HG03558 (cell line): ENCODE measurements around the gene NOL8.

Source experiments
- ATAC-seq: cut with Tn5 transposase; IDR thresholded peaks from one replicate; pipeline ENCODE4 v1.9.1; 2021; ENCODE audit warnings: moderate number of reproducible peaks; ENCODE audit not compliant: unreplicated experiment; ENCODE audit errors: extremely low read depth

The NOL8 gene

DNA sequence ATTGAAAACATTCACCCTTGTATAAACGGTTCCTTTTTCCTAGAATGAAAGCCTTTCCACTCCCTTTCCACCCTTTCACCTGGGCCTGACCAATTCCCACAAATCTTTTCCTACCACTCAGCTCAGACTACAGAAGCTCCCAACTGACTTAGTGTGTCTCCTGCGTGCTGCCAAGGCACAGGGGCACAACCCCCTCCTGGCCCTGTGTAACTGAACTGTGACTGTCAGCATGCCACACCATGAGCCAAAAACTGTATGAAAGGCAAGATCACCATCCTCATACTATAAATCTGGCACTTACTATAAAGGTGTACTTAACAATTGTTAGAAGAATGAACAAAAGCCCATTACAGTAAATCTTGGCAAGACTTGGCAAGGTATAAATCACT, 11.5 kb downstream of the NOL8 start:
- no peak for ATAC-seq

GRCh38 chr9:92312887-92313623, 12.1 kb downstream of the NOL8 start:
- ATAC-seq, result no peak

DNA sequence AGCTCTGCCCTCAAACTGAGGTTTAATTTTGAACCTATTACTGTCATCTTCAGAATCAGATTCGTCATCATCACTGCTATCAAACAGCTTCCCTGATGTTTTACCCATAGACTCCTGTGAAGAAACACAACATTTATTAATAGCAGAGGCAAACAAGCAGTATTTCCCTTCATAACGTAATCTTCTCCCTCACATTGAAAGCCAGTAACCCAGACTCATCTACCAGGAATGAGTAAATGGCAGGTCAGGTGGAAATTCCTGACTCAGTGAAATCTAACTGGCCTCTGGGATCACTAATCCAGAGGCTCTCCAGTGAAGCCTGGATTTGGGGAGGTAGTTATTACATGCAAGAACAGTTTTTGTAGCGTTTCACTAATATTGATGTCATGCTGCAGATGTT, 14.6 kb downstream of the NOL8 start:
- ATAC-seq, result no peak

GRCh38 chr9:92308893-92309292, 16.3 kb downstream of the NOL8 start:
- ATAC-seq, result no peak

DNA sequence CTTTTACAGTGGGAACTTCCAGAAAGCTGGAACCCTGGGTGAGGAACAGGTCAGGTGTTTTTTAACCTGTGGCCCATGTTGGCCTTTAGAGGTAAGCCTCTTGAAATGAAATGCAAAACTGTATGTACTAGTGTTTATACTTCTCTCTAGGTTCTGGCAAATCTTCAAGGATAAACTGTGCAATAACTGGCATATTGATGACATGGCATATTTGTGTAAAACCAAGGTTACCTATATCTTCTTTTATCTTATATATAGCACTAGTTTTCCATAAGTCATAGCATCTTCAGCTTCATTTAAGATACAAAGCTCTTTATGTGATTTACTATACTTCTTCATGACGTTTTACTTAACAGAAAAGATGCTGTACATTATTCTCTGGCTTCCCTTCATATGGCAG, 24.2 kb downstream of the NOL8 start:
- no peak for ATAC-seq

DNA sequence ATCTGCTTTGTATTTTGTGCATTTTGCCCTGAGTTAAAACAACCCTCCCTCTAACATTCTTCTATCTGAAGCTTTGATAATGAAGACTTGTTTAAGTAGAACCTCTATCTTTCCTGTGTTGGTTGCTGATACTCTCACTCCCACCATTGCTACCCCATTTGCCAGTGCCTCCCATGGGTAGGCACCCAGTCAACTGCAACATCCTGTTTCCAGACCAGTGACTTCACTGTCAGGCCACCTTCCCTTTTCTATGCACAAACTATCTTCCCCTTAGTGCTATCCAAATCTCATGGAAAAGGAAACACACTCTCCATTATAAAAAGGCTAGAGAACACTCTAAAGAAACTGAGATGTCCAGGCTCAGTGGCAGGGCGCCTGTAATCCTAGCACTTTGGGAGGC, 26.0 kb downstream of the NOL8 start:
- ATAC-seq, result no peak

- ATAC-seq, result no peak
Observed at GRCh38 chr9:92298036-92298435, 27.1 kb downstream of the NOL8 start.

GRCh38 chr9:92297611-92298010, 27.5 kb downstream of the NOL8 start:
- no peak for ATAC-seq

GRCh38 chr9:92295827-92296258, 29.3 kb downstream of the NOL8 start:
- no peak for ATAC-seq

DNA sequence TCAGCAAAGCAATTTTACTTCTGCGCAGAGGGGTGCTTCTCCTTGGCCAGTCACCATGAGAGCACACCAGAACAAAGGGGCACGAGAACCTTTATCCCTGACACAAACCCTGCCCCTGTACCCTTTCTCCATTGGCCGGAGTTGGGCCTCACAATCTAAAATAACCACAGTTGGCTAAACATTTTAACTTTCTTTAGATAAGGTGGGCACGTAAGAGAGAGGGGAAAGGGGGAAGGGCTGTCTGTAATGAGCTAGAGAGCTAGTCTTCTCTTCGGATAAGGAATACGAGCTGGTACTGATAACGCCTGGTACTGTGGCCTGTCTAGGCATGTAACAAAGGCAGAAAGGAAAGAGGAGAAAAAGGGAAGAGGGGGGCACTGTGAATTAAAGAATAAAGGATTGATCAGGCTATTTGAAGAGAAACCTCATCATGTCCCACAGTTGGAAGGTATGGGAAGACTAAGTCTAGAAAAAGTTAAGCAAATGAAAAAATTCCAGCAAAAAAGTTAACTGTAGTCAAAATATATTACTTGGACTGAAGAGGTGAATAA, 29.8 kb downstream of the NOL8 start:
- no peak for ATAC-seq

DNA sequence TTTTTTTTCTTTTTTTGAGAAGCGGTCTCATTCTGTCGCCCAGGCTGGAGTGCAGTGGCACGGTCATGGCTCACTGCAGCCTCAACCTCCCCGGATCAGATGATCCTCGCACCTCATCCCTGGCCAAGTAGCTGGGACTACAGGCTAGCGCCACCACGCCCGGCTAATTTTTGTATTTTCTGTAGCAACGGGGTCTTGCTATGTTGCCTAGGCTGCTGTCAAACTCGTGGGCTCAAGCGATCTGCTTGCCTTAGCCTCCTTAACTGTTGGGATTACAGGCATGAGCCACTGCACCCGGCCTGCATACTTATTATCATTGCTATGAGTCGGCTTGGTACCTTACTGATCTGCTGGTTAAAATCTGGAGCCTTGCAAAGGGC, 30.9 kb downstream of the NOL8 start:
- ATAC-seq, result no peak

DNA sequence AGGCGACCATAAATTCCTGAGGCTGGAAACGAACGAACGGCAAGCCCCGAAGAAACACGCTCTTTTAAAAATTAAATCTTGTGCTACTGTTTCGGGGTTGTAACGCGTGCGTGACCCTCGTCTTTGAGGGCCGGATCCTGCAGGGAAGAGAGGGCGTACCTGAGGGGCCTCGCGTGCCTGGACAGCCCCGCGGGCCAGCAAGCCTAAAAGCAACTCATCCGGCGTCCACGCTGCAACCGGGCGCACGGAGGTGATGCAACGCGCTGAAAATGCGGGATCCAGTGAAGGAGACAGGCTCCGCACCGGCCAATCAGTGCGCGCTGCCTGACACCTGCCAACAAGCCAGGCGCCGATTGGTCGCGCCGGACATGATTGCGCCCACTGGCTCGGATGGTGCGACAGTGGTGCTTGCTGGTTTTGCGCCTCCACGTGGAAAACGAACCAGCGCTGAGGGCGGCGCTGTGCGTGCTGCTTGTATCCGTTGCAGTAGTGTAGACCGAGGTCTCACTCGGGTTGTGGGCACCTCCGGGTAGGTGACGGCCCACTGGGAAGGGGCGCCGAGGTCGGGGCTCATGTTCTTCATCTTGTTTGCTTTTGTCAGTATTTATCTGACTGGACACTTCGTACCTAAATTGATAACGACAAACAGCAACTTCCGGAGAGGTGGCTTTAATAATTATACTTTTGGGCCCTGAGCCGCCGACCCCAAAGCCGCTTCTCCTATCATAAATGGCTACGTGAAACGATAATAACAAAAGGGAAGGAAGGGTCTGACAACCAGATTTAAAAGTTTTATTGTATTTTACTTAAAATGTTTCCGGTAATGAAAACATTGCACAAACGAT, 31.5 kb downstream of the NOL8 start, which contains the start of gene IARS1:
TSS of gene IARS1 (minus strand) at position 246 of the 845 bp plus-strand sequence. CDS start 4,278 bp downstream, outside the sequence.
- ATAC-seq, result peak; percentile 85

DNA sequence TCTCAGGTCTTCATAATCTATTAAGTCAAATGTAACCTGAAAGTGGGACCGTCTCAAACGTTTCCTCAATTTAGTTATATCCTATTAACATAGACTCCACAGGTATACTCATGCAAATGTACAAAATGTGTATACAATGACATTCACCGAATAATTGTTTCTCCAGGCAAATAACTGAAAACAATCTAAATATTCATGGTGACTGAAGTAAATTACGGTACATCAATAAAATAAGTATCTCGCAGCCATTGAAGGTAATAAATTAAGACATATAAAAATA, 32.1 kb downstream of the NOL8 start:
- ATAC-seq, result no peak

DNA sequence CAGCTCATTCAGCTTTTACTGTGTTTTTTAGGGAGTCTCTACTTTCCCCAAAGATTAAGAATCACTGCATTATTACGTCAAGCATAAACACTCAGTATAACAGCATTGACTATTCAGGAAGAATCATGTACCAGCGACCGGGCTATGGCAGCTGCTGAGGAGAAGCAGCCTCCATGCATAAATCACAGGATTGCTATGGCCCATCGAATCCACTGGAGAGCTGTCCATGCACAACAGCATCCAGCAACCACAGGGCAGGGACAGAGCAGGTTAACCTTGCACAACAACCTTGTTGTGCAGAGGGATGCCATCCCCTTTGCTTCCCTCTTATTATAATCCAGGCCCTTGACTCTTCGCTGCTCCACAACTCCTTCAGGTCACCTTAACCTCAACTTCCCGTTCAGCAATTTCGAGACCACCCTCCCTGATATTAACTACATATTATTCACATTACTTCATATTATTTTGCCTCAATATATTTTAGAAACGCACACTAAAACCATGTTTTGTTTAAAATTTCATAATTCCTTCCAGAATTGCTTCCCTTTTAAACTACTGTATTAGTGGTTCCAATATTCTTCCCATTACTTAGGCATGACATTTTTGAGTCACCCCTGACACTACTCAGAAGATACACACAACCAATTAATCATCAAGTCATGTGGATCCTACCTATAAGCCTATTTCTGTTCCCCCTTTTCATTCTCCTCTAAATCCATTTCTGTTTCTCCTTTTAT, 32.6 kb downstream of the NOL8 start:
- no peak for ATAC-seq

- no peak for ATAC-seq
Observed at GRCh38 chr9:92291577-92291976, 33.6 kb downstream of the NOL8 start.

DNA sequence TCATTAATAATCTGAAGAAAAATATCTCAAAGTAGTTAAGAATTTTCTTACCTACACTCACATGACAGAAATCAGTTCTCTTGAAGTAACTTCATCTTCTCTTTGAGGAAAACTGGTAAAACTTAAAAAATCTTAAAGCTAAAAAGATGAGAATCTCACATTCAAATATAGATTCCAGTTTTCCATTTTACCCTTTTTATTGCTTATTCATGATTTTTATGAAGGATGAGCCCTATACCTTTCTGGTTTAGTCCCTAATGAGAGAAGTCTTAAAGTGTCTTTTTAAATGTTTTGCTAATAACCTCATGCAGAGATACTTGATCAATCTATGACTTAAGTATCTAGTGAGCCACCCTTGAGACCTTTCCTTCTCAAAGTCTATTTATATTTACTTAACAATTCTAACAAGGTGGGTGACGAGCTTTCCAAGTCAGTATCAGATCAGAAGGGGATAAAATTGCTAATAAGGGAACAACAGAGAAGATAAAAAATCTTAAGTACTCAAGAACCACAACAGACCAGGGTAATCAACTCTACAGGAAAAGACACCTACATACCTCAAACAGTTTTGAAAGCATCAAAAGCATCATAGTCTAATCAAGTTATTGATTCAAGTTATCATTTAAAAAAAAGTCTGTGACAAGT, 34.2 kb downstream of the NOL8 start:
- no peak for ATAC-seq

DNA sequence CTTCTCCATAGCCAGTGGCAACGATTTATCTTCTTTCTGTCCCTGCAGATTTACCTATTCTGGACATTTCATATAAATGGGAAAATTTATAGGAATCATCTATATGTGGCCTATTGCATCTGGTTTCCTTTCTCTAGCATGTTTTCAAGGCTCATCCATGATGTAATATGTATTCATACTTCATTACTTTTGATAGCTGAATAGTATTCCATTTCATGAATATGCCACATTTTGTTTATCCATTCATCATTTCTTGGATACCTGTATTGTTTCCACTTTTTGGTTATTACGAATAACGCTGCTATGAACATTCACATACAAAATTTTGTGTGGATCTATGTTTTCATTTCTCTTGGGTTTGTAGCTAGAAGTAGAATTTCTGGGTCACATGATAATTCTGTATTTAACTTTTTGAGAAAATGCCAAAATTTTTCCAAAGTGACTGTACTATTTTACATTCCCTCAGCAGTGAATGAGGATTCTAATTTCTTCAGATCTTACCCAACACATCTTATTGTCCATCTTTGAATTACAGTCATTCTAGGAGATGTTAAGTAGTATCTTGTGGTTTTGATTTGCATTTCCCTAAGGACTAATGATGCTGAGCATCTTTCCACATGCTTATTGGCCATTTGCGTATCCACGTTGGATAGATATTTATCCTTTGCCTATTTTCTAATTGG, 35.3 kb downstream of the NOL8 start:
- no peak for ATAC-seq

GRCh38 chr9:92279302-92279701, 45.8 kb downstream of the NOL8 start:
- ATAC-seq, result no peak

DNA sequence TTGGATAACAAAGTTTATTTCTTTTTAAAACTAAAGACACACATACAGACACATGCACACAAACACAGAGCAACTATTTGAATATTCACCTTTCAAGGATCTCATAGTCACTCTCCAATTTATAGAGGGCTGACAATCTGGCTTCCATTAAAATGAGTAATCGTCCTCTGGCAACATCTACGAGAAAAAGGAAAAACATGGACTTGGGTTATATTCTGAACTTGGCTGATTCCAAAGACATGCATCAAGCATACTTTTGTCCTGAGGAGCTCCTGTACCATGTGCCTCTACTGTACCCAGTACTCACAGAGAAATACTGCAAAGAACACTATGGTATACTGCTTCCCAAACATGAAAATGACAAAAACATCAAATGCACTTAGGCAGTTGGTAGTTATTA, 47.0 kb downstream of the NOL8 start:
- ATAC-seq, result no peak
